SK-N-DZ (cell line): ENCODE measurements around the gene RAB3IL1.

Experiments
- DNase-seq: peaks from one replicate; pipeline ENCODE4 v3.0.0-alpha.2; 2015; ENCODE audit warnings: low spot score

The RAB3IL1 gene

GRCh38 chr11:61868571-61869428, 48.6 kb downstream of the RAB3IL1 start:
- DNase-seq, result no peak

- no peak for DNase-seq
Observed at GRCh38 chr11:61866958-61867343, 50.4 kb downstream of the RAB3IL1 start.

- DNase-seq, result no peak
Observed at GRCh38 chr11:61866231-61866957, 51.0 kb downstream of the RAB3IL1 start.

GRCh38 chr11:61864814-61865775, 52.3 kb downstream of the RAB3IL1 start:
- DNase-seq, result no peak

GRCh38 chr11:61863548-61864081, 53.8 kb downstream of the RAB3IL1 start:
- no peak for DNase-seq

GRCh38 chr11:61862714-61863547, 54.4 kb downstream of the RAB3IL1 start:
- DNase-seq, result no peak

GRCh38 chr11:61861634-61862033, 55.7 kb downstream of the RAB3IL1 start:
- DNase-seq, result no peak

- DNase-seq, result no peak
Observed at GRCh38 chr11:61860054-61860903, 57.1 kb downstream of the RAB3IL1 start.

GRCh38 chr11:61855939-61856680, 61.3 kb downstream of the RAB3IL1 start:
- no peak for DNase-seq

GRCh38 chr11:61854966-61855714, 62.2 kb downstream of the RAB3IL1 start:
- DNase-seq, result no peak

GRCh38 chr11:61854206-61854895, 63.0 kb downstream of the RAB3IL1 start:
- DNase-seq, result no peak

- no peak for DNase-seq
Observed at GRCh38 chr11:61853698-61854169, 63.6 kb downstream of the RAB3IL1 start.

GRCh38 chr11:61851900-61852295, 65.5 kb downstream of the RAB3IL1 start:
- DNase-seq, result no peak

- DNase-seq, result no peak
Observed at GRCh38 chr11:61851113-61851899, 66.1 kb downstream of the RAB3IL1 start.

- DNase-seq, result no peak
Observed at GRCh38 chr11:61850687-61851086, 66.7 kb downstream of the RAB3IL1 start.

GRCh38 chr11:61848631-61849030, 68.7 kb downstream of the RAB3IL1 start:
- DNase-seq, result no peak
